Bone marrow (tissue), 2 donors: ENCODE data around the gene SH3TC2.
A peak's percentile ranks its signal among the peaks of the same experiment; 100 is the strongest.

Experiments
- DNase-seq, 2 donors: peaks; one replicate each; lab custom pipeline; 2025; lab: John Stamatoyannopoulos, UW

Gene SH3TC2

DNA sequence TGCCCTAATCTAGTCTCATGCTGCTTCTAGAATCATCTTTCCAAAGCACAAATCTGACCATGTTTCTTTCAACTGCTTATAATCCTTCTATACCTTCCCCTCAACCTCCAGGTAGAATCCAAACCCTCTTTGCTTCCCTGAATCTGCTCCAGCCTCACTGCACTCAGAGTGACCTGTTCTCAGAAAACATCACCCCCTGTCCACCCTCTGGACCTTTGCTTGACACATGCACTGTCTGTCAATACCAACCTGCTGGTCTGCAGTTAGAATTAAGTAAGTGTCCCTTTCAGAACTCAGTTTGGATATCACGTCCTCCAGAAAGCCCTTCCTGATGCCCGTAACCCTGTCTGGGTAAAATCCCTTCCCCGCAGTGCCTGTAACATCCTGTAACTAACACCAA lies 63.1 kb downstream of the SH3TC2 start:
- no peak for DNase-seq

DNA sequence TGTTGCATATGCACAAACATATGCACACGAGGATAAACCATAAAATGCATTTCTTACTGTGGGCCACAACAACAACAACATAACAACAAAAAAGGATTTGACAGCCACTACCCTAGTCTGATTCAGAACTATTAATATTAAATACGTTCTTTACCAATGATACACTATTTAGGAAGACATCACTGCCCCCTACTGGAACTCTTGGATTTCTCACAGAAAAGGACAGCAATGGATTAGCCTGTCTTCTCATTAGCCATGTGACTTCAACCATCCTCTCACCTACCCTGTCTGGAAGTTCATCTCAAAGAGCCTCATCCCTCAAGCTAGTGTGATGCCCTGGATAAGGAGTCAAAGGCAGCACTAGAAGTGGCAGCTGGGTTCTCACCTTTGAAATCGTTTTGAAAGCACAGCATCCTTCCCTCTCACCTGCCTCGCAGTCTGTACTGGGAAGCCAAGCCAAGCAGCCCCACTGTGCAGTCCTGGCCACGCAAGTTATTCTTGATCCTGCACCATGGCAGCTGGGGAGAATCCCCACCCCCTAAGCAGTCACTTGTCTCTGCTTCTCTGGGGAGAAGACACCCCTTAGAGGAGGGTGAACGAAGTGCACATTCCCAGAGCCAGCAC lies 64.6 kb downstream of the SH3TC2 start:
- peak in 1 of 2 donors; percentile 52 for DNase-seq

DNA sequence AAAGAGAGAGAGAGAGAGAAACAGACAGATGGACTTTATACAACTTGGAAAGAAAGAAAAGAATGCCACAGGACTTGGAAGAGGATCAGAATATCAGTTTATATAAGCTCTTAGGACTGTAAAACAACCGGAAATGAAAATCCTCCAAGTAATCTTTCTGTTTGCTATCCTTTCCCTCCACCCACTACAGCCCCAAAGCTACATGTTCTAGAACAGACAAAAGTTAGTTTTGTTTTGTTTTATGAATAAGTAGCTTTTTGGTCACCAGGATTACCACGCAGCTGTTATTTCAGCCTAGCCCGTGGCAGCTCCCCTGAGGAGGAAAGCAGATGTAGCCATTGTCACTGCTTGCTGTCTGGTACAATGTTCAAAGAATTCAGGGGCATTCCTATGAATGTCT lies 66.6 kb downstream of the SH3TC2 start:
- DNase-seq = no peak

DNA sequence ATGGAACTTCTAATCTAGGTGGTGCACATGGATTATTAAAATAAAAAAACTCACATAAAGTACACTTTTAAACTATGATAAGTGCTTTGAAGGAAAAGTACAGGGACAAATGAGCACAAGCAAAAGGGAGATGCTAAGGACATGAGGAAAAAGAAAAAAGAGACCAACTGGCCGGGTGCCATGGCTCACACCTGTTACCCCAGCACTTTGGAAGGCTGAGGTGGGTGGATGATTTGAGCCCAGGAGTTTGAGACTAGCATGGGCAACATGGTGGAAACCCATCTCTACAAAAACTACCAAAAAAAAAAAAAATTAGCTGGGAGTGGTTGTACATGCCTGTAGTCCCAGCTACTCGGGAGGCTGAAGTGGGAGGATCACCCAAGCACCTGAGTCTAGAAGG lies 67.1 kb downstream of the SH3TC2 start:
- DNase-seq = no peak

DNA sequence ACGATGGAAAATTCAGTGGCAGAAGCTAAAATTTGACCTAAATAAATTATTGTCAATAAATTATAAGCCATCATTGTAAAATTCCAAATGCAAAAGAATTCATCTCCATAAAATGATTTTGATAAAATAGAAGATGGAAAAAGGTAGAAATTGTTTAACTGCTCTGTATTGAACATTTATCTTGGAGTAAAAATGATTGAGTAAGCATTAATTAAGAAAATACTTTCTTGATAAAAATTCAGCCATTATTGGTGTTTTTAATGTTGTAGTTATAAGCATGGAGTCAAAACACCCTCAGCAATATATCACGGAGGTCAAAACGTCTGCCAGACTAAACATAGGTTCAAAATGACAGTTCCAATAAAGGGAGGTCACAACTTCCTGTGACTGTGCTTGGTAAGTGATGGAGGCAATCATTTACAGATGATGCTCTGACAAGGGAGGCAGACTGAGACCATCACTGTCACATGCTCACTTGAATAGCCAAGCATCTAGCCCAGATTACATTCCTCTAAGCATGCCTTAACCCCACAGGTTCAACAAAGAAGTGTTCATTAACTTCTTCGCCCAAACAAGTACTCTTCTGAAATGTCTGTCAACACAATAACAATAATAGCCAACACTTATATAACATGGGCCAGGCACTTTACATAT lies 69.5 kb downstream of the SH3TC2 start:
- DNase-seq = no peak

DNA sequence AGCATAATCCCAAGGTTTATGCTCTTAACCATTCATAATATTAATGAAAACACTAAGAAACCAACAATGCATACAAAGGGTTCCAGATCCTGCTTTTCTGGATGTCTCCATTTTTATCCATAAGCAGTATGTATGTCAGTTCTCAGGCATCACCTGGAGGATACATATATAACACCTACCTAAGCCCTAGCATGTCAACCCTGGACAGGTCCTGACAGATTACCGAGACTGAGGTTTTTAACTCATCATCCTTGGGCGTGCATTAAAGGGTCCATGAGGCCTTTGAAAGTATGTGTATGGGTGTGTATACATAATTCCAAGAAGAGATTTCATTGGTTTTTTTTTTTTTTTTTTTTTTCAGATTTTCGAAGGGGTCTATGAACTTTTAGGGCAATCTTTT lies 70.6 kb downstream of the SH3TC2 start:
- no peak for DNase-seq

DNA sequence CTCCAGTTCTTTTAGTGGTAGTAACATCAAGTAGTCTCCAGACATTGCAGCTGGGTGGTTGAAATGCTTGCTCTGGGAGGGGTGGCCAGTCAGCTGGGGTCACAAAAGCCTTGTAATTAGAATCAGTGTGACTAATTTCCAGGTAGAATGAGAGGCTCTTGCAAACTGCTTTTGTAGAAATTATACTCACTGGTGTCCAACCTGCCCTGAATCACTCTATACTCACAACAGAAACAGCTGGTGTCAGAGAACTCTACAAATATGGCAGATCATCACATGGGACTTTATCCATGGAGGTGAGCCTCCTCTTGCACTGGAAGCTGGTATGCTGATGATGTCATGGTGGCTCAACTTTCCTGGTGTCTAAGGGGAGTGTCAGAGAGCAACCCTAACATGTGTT lies 71.3 kb downstream of the SH3TC2 start:
- no peak for DNase-seq

DNA sequence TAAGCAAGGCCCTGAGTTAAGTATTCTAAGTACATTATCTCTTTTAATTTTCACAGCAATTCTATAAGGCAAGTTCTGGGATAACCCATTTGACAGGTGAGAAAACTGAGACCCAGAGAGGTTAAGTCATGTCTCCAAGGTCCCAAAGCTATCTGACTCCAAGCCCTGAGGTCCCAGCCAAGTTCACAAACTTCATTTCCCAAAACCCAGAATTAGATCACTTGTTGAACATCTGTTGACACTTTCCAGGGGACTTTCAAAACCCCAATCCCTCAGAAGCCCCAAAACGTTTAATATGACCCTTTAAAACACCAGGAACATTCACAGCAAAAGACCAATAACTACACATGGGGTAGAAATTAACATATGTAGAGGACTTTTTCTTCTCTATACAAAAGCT lies 72.0 kb downstream of the SH3TC2 start:
- DNase-seq = no peak

DNA sequence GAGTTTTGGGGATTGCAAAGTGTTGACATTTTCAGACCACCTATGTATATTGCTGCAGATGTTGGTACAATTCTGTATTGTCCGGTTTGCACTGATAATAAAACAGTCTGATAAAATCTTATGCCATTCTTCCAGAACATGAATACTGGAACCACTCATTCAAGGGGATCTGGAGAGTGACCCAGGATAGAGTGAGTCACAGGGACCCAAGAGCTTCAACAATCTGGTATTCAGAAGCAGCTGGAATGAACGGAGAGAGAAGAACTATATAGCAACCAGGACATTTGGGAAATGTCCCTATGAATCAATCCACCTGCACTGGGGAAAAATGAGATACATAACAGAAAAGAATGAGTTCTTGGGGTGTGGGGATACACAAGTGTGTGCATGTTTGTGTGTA lies 73.3 kb downstream of the SH3TC2 start:
- DNase-seq = no peak

DNA sequence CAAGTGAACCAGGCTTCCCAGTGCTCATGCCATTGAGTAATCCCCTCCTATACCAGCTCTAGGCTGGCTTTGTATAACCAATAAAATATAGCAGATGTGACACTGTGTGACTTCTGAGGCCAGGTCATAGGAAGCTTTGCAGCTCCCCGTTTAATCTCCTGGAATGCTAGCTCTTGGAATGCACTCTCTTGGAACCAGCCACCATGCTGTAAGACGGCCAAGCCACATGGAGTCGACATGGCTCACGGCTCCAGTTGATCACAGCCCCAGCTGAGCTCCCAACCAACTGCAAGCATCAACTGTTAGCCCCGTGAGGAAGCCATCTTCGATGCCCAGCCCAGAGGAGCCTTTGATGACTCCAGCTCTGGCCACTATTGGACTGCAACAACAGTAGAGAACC lies 74.5 kb downstream of the SH3TC2 start:
- no peak for DNase-seq

DNA sequence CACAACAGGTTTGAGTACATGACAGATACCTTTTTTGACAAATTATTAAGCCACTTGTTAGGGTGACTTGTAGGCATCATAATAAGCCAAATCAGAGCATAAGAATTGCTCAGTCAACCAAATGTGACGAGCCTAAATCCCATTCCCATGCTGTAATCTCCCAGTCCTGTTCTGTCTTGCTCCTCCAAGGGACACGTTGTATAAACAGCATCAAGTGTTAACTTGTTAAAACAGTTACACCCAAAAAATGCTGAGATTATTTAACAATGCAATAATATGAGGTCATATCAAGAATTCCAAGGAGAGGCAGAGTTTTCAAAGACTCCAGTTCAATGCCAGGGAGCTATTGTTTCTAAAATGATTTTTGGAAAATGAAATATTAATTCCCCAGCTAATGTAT lies 76.2 kb downstream of the SH3TC2 start:
- DNase-seq = no peak

DNA sequence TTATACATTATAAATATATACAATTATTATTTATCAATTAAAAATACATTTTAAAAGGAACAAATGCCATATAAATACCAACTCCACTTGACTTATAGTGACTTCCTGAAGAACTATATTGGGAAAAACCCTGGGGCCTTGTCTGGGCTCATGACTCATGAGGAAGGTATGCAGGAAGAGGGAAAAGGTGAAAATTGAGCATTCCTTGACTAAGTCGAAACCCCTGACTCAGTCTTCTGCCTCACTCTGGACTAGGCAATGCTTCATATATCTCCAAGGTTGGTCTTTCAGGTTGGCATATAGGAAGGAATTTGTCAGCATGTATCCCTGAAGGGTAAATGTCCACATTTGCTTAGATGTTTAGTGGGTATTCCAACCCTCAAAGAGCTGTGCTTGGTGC lies 78.5 kb downstream of the SH3TC2 start:
- no peak for DNase-seq

DNA sequence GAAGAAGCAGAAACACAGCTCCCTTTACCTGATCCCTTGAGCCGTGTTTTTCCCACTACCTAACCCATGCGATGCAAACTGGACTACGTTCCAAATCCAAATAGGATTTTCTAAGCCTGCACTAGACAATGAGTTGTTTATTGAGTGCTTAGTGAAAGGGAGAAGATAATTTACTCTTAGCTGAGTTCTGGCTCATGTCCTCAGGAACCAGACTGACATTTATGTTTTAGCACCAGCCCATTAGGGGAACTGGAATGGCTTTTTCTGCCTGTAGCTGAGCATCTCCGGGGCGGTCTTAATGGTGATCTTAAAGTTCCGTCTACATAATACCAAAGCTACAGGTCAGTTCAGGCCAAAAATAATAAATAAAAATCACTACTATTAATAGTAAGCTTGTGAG lies 81.5 kb downstream of the SH3TC2 start:
- no peak for DNase-seq

DNA sequence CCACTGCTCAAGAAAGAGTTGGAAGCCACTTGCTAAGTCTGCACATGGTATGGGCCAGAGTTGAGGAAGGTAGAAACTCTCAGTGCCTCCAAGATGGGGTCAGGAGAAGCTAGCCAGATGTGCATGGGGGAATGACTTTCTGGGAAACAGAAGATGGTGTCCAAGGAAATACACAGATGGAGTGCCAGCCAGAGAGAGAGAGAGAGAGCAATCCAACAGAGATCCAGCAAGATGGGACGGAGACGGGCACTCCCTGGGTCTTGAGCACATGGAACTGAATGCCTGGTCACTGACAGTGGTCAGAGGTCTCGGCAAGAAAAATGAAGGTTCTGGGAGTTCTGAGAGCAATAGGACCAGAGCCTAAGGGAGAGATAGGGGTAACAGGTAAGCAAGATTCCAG lies 82.1 kb downstream of the SH3TC2 start:
- no peak for DNase-seq

DNA sequence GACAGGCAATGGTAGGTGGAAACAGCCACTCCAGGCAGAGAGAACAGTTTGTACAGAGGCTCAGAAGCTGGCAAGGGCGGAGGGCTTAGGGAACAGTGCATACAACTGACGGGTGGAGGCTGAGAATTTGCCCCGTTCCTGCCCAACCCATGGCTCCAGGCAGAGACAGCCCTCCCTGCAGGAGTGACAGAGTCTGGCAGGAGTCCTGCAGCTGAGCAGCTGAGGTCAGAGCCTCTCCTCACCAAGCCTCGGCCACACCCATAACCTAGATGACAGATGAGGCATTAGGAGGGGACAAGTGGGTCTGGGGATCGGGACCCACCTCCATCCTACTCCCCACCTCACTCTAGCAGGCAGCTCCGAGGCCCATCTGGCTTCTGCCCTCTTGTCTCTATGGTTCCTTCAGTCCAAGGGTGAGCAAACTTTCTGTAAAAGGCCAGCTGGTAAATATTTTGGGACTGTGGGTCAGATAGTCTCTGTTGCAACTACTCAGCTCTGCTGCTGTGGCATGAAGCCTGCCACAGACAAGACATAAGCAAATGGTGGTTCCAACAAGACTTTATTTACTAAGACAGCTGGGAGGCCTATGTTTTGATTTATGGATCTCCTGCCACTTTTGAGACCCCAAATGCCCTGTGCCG lies 83.7 kb downstream of the SH3TC2 start:
- DNase-seq = no peak

DNA sequence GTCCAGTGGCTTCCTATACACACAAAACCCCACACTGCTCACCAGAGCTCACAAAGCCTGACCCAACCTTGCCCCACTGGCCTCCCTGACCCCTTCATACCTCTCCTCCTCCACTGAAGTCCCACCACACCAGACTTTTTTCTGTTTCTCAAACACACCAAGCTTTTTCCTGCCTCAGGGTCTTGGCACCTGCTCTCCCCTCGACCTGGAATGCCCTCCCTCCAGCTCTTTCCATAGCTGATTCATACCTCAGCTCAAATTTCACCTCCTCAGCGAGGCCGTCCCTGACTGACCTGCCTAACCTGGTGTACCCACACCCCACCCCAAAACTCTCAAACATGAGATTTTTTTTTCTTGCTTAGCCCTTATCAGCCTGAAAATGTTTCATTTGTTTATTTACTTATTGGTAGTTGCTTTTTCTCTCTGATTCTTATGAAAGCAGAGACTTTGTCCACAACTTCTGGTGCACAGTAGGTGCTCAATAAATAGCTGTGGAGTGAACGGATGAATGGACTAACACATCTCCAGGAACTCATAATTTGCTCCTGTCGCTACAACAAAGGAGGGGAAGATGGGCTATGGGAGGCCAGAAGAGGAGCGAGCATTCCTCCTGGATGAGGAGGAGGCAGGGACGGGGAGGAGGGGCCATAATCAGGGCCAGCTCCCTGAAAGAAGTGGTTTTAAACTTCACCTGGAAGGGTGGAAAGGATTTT lies 84.3 kb downstream of the SH3TC2 start:
- DNase-seq = no peak

DNA sequence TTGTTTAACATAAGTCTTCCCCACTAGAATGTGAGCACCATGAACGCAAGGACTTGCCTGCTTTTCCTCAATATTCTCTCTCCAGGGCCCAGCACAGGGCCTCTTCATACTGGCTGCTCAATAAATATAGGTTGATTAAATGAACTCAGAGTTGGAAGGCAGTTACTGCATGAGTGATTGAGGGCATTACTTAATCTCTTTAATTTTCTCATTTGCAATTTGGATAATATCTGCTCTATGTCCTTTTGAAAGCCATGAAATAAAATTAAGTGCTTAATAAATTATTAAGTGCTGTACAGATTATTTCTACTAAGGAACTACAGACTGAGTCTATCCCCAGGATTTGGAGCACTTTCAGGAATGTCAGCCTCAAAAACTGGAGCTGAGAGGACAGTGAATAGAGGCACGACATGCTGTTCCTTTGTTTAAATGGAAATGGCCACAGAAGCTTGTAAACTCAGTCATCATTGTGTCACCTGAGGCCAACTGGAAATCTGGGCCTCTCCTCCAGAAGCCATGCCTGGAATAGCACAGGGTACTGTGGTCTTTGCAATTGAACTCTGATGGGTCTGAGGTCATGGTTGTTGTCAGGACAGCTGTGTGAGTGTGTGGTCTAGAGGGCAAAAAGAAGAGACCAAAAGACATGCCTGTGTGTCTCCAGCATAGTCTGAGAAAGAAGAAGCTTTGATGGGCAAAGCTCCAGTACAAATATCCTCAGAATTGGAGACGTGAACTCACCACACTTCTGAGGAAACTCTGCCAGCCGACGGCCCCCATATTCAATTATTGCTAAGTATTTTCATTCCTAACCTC lies 86.1 kb downstream of the SH3TC2 start:
- no peak for DNase-seq

DNA sequence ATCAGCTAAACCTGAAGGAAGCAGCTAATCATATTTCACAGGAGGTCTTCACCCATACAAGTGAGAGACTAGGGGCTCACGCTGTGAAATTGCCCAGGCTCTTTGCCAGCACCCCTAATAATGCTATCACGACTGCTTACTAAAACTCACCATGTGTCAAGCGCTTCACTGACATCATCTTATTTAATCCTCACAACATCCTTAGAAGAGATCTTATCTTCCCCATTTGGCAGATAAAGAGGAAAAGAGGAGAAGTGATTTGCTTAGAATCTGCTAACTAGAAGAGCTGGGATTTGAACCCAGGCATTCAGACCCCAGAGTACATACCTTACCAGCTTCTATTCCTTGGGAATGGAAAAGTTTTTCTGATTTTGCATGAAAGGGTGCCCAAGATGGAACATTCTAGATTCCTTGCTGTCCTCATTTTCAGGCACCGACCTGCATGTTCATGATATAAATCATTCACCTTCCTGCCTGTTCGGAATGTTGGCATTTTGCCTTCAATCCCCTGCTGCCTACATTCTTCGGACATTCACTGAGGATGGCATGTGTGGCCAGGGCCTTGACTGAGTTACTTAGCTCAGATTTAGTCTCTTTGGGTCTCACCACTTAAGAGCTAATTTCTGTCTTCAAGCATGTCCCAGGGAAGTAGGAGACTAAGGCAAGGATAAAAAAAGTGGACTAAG lies 88.1 kb downstream of the SH3TC2 start:
- DNase-seq = no peak

DNA sequence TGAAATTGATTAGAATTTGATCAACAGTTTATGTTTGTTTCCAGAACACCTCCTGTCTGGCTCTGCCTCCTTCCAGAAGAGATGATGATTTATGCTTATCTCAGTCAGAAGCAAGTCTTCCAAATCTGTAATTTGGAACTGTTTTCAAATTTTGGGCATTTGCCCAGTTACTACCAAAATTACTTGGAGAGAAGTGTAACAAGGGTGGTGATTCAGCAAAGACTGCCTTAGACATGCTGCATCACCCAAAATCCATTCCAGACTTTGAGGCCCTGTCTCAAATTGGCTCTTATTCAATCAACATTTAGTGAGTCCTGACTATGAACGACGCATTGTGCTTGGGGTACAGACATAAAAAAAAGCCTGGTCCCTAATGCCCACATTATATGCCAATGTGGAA lies 89.4 kb downstream of the SH3TC2 start:
- DNase-seq = no peak

DNA sequence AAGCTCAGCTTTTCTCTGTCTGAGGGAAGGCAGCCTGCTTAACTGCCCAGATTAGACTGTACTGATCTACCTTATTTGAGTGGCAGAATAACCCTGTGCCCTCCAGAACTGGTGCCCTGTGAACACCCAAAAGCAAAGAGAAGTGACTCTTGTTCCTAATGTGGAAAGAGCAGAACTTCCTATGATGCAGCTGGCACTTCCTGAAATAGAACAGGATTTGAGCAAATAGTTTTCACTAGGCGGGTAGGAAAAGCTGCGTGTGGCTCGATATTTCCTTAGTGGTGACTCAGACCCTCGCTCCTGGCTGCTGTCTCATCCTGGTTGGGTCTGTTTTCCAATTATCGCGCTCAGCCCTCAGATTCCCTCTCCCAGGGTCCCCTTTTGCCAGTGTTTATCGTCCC lies 89.9 kb downstream of the SH3TC2 start:
- DNase-seq = no peak

DNA sequence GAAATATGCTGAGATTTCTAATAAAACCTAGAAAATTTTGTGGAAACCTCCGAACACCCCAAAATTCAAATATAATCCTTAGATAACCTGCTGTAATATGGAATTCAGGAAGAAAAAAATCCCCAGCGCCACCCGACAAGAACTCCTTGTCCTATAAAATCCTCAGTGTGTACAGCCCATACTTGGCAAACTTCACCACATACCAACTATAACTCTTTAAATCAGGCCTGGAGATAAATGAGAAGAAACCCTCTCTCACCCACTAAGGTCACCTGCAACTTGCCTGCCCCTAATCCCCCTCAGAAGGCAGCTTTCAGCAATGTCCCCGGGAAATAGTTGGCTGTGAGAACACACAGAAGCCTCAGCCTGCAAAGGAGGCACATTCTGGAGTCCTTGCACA lies 90.5 kb downstream of the SH3TC2 start:
- no peak for DNase-seq

DNA sequence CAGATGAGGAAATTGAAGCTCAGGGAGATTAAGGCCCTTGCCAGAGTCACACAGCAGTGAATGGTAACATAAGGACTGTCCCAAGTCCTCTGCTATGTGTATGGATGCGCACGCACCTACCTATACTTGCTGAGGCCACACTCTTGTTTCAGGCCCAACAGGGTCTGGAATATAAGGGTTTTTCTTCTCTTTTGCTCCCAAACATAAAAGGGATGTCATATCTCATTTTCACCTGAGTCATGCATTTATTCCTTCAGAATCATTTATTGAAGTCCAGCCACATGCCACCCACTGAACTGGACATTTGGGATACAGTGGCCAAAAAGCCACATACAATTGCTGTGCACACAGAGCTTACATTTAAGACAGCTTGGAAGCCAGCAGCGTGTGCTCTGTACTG lies 92.0 kb downstream of the SH3TC2 start:
- no peak for DNase-seq
